LNCAP (cell line): Measurements from ENCODE around the gene FKBP8.

ENCODE experiments used
- CTCF ChIP-seq: fragments of 450-650 bp; IDR thresholded peaks from 2 replicates; pipeline ENCODE4 v1.5.1; 2017; ENCODE audit warnings: mild to moderate bottlenecking

Gene FKBP8

DNA sequence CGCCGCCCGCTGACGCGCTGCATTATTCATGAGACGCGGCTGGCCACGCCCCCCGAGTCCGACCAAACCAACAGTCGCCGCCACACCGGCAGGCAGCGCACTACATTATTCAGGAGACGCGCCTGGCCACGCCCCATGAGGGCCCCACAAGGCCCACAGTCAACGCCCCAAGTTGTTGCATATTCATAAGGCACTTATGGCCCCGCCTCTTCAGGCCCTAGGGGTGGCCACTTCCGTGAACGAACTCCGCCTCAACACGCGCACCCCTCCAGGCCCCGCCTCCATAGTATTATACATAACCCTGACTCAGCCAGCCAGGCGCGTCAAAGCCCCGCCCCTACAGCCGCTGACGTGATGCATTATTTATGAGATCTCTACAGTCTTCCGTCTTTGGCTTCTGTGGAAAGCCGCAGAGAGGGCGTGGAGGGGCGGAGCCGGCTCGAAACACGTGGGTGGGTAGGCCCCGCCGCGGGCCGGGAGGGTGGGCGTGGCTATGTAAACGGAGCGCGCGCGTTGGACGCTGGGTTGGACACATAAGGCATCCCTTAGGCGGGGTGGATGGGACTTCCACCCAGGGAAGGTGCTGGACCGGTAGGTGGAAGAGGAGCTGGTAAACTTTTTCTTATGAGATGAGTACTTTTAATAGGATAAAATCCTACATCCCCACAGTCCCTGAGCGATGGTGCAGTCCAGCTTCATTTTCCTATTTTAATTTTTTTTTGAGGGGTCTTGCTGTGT is 21.1 kb downstream of the FKBP8 start:
- no peak for TF ChIP-seq CTCF

DNA sequence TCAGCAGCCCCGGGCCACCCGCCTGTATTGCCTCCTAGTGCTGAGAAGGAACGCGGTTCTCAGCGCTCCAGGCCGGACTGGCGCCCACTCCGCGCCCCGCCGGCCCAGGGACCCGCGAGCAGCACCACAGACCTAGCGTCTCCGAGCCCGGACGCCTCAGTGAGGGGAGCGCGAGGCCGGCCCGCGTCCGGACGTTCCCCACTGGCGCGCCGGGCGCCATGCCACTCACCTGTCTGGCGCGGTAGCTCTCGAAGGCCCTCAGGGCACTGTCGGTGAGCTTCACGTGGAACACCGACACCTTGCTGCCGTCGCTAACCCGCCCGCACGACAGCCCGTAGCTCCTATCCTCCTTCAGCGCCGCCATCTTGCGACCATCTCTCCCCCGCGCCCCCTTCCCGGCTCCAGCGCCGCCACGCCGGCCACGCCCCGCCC is 21.7 kb downstream of the FKBP8 start, which contains the start of gene ELL:
Gene ELL, minus strand, starts transcription at position 379 of the 432 bp plus-strand sequence. Its CDS starts 15 bp downstream, at position 364.
- no peak for TF ChIP-seq CTCF

DNA sequence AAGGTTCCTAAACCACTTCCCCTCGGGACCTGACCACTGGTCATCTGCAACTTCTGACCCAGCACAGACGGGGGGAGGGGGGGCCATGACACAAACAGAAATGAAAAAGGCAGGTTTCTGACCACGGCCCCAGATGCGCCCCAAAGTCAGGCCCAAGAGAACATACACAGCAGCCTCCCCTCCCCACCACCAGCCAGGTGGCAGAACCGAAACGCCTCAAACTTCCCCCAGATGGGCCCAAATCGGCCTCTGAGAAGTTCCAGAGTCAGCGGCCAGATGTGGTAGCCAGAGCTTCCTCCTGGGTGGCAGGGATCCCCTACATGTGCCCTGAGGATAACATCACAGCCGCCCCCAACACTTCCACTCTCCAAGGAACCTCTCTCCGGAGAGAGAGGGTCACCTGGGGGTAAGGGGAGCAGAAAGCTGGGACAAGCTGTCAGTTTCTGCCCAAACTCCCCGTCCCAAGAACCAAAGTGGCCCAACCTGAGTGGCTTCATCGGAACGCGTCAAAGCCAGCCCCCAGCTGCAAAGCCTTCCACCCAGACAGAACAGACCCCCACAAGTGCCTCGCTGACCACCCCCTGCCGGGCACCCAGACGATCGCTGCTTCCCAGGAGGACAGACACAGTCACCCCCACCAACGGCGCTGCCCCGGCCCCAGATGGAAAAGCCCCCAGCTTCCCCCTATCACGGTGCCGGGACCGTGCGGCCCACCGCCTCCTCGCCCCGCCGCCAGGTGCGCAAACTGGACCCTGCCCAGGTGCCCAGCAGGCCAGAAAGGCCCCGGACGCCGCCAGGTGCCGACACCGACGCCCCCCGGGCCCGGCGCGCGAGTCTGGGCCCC is 22.3 kb downstream of the FKBP8 start:
- no peak for TF ChIP-seq CTCF

- TF ChIP-seq CTCF = peak; percentile 85
These were observed 23.2 kb downstream of the FKBP8 start for GRCh38 chr19:18519962-18520847.

DNA sequence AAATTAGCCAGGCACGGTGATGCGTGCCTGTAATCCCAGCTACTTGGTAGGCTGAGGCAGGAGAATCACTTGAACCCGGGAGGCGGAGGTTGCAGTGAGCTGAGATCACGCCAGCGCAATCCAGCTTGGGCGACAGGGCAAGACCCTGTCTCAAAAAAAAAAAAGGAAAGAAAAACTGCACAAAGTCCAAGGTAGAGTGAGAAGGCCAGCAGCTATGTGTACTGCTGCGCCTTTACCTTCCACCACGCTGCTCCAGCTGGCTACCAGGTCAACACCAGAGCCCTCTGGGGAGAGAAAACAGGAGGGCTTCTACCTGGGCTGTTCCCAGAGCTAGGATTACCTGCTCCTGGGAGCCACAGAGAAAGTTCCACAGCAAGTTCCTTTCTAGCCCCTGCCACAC is 24.7 kb downstream of the FKBP8 start:
- no peak for TF ChIP-seq CTCF

DNA sequence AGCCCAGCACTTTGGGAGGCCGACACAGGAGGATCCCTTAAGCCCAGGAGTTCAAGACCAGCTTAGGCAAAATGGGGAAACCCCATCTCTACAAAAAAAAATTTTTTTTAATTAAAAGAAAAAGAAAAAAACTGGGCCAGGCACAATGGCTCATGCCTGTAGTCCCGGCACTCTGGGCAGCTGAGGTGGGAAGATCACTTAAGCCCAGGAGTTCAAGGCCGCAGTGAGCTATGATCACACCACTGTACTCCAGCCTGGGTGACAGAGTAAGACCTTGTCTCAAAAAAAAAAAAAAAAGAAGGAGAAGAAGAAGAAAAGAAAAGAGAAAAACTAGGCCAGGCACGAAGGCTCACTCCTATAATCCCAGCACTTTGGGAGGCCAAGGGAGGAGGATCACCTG is 25.8 kb downstream of the FKBP8 start:
- TF ChIP-seq CTCF = no peak

DNA sequence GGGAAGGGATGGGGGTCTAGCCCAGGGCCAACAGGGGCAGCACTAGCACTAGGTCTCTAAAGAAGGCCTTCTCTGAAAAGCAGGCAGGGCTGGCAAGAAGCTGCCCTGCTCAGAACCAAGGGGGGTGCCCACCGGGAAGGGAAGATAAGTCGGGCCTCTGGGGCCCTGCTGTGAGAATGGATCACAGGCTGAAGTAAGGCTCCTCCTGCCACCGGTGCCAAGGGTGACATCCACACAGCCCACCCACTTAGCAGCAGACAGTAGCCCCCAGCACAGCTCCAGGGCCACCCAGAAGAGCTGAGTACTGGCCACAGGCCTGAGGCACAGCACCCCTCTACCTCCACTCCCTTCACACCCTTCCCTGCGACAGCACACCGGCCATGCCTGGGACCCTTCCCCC is 27.4 kb downstream of the FKBP8 start:
- TF ChIP-seq CTCF = no peak
